IMR-90 (cell line): ENCODE measurements around the gene PEX5L. TPM values are rescaled to one million over a fixed set of nuclear protein-coding genes. Genes with fewer than 3 reads are reported as not detected.

Experiments
- ATAC-seq: fragments of 200-7000 bp; cut with Tn5 transposase; 2 replicates; pipeline ENCODE4 v1.9.1; 2020; ENCODE audit warnings: low read depth, mild to moderate bottlenecking, moderate library complexity
- BruUV-seq: library from RNA; stranded (reverse); fragments of 400-500 nt; replicated peaks from 2 replicates; lab custom pipeline; 2021; lab: Mats Ljungman, UMichigan
- CTCF ChIA-PET: fragments of 300-600 bp; formaldehyde crosslinking; extraction: SDS; loops from one replicate; lab custom pipeline; 2021; ENCODE audit warnings: antibody characterized with exemption; lab: Yijun Ruan, JAX
- POLR2A ChIA-PET: fragments of 300-600 bp; sonication (Branson Sonifier 250); formaldehyde crosslinking; loops from one replicate; lab custom pipeline; 2022; ENCODE audit warnings: antibody characterized with exemption; ENCODE audit not compliant: unreplicated experiment; lab: Charles Lee
- DNase-seq: peaks from one replicate; pipeline ENCODE4 v3.0.0; 2013
- H2AFZ ChIP-seq: replicated peaks from 2 replicates; pipeline ENCODE3; 2013; ENCODE audit warnings: low read length, mild to moderate bottlenecking; ENCODE audit not compliant: poor library complexity
- H2AK5ac ChIP-seq: 2 replicates; pipeline ENCODE4 v1.6.1; 2013; ENCODE audit warnings: low read depth, low read length, inconsistent platforms
- H2AK9ac ChIP-seq: replicated peaks from 2 replicates; pipeline ENCODE3; 2013; ENCODE audit warnings: mild to moderate bottlenecking, low read depth, low read length, moderate library complexity; ENCODE audit not compliant: poor library complexity
- H2BK120ac ChIP-seq: 2 replicates; pipeline ENCODE4 v1.6.1; 2013; ENCODE audit warnings: low read depth, low read length, inconsistent platforms
- H2BK15ac ChIP-seq: 3 replicates; pipeline ENCODE4 v1.6.1; 2013; ENCODE audit warnings: low read depth, low read length, inconsistent platforms
- H2BK20ac ChIP-seq: 2 replicates; pipeline ENCODE4 v1.6.1; 2013; ENCODE audit warnings: low read depth, mild to moderate bottlenecking, inconsistent platforms, low read length, moderate library complexity
- H2BK5ac ChIP-seq: 2 replicates; pipeline ENCODE4 v1.6.1; 2013; ENCODE audit warnings: mild to moderate bottlenecking, low read depth, low read length, inconsistent platforms; ENCODE audit not compliant: poor library complexity, severe bottlenecking
- H3K14ac ChIP-seq: replicated peaks from 2 replicates; pipeline ENCODE4 v1.6.1; 2013; ENCODE audit warnings: low read depth, low read length, inconsistent platforms
- H3K18ac ChIP-seq: 2 replicates; pipeline ENCODE4 v1.6.1; 2013; ENCODE audit warnings: low read depth, low read length, control low read depth
- H3K23ac ChIP-seq: 2 replicates; pipeline ENCODE4 v1.6.1; 2013; ENCODE audit warnings: low read depth, low read length, inconsistent platforms
- H3K27ac ChIP-seq: 2 replicates; pipeline ENCODE4 v1.5.1; 2013; ENCODE audit warnings: mild to moderate bottlenecking, control low read depth, low read length; ENCODE audit not compliant: insufficient read depth
- H3K27me3 ChIP-seq: 2 replicates; pipeline ENCODE4 v1.6.1; 2013; ENCODE audit warnings: low read length; ENCODE audit not compliant: control insufficient read depth, insufficient read depth
- H3K36me3 ChIP-seq: 2 replicates; pipeline ENCODE4 v1.6.1; 2013; ENCODE audit warnings: low read length, mixed read lengths; ENCODE audit not compliant: control insufficient read depth, insufficient read depth
- H3K4ac ChIP-seq: 2 replicates; pipeline ENCODE4 v1.6.1; 2013; ENCODE audit warnings: low read depth, low read length, inconsistent platforms
- H3K4me1 ChIP-seq: 2 replicates; pipeline ENCODE4 v1.6.1; 2013; ENCODE audit warnings: low read length, mixed read lengths; ENCODE audit not compliant: control insufficient read depth, insufficient read depth
- H3K4me2 ChIP-seq: 2 replicates; pipeline ENCODE4 v1.6.1; 2013; ENCODE audit warnings: low read depth, mild to moderate bottlenecking, control low read depth, low read length, moderate library complexity
- H3K4me3 ChIP-seq: 2 replicates; pipeline ENCODE4 v1.5.1; 2013; ENCODE audit warnings: low read depth, mild to moderate bottlenecking, control low read depth, low read length, moderate library complexity; ENCODE audit not compliant: insufficient read depth
- H3K56ac ChIP-seq: 2 replicates; pipeline ENCODE4 v1.6.1; 2013; ENCODE audit warnings: low read length, inconsistent platforms; ENCODE audit not compliant: insufficient read depth; ENCODE audit errors: extremely low read depth
- H3K79me1 ChIP-seq, 2 experiments: 2 replicates each; pipeline ENCODE4 v1.6.1; 2013; ENCODE audit warnings: low read length in 2 of 2, inconsistent platforms in 1 of 2, low read depth in 1 of 2
- H3K9ac ChIP-seq: 2 replicates; pipeline ENCODE4 v1.6.1; 2013; ENCODE audit warnings: low read depth, low read length, control low read depth
- H3K9me1 ChIP-seq: 2 replicates; pipeline ENCODE4 v1.6.1; 2013; ENCODE audit warnings: low read length, inconsistent platforms; ENCODE audit not compliant: insufficient read depth
- H3K9me3 ChIP-seq: 2 replicates; pipeline ENCODE4 v1.6.1; 2013; ENCODE audit warnings: low read length; ENCODE audit not compliant: control insufficient read depth, insufficient read depth
- H4K20me1 ChIP-seq: 2 replicates; pipeline ENCODE4 v1.6.1; 2013; ENCODE audit warnings: low read length, inconsistent platforms; ENCODE audit not compliant: insufficient read depth
- H4K5ac ChIP-seq: 2 replicates; pipeline ENCODE4 v1.6.1; 2013; ENCODE audit warnings: mild to moderate bottlenecking, low read depth, low read length, control low read depth
- H4K8ac ChIP-seq, 2 experiments: 2 replicates each; pipeline ENCODE4 v1.6.1; 2013; ENCODE audit warnings: low read depth in 2 of 2, low read length in 2 of 2, control low read depth in 1 of 2, inconsistent platforms in 1 of 2
- H4K91ac ChIP-seq: 2 replicates; pipeline ENCODE4 v1.6.1; 2013; ENCODE audit warnings: low read depth, low read length, inconsistent platforms; ENCODE audit not compliant: insufficient read depth
- BHLHE40 ChIP-seq: fragments of 150-350 bp; IDR thresholded peaks from 2 replicates; pipeline ENCODE4 v1.6.1; 2016; ENCODE audit warnings: mild to moderate bottlenecking, low read depth, low read length
- CEBPB ChIP-seq: IDR thresholded peaks from 2 replicates; pipeline ENCODE4 v1.6.1; 2012; ENCODE audit warnings: low read depth, low read length, improper control_type of control experiment
- FOS ChIP-seq: fragments of 150-350 bp; IDR thresholded peaks from 2 replicates; pipeline ENCODE4 v1.6.1; 2016; ENCODE audit warnings: low read depth, low read length
- MAFK ChIP-seq: IDR thresholded peaks from 2 replicates; pipeline ENCODE4 v1.6.1; 2012; ENCODE audit warnings: low read depth, low read length, improper control_type of control experiment
- MXI1 ChIP-seq: IDR thresholded peaks from 2 replicates; pipeline ENCODE4 v1.6.1; 2012; ENCODE audit warnings: low read depth, mild to moderate bottlenecking, low read length, moderate library complexity, borderline replicate concordance
- RCOR1 ChIP-seq: IDR thresholded peaks from 2 replicates; pipeline ENCODE4 v1.6.1; 2012; ENCODE audit warnings: mild to moderate bottlenecking, low read length, improper control_type of control experiment; ENCODE audit not compliant: insufficient replicate concordance
- RFX5 ChIP-seq: IDR thresholded peaks from 2 replicates; pipeline ENCODE4 v1.8.0; 2012; ENCODE audit warnings: low read depth, mild to moderate bottlenecking, low read length, moderate library complexity
- SMC3 ChIP-seq: fragments of 150-350 bp; IDR thresholded peaks from 2 replicates; pipeline ENCODE4 v1.6.1; 2016; ENCODE audit warnings: low read depth, mild to moderate bottlenecking, antibody characterized with exemption, low read length, moderate library complexity
- USF2 ChIP-seq: fragments of 150-350 bp; IDR thresholded peaks from 2 replicates; pipeline ENCODE4 v1.6.1; 2017; ENCODE audit warnings: mild to moderate bottlenecking, antibody characterized with exemption, low read length, low read depth
- WGBS, 2 experiments: methylation state at CpG; one replicate each; pipeline versions ENCODE4 v1.1.5 to v1.1.7; 2013; ENCODE audit warnings: missing lambda C conversion rate in 2 of 2; ENCODE audit not compliant: insufficient read length in 1 of 2; ENCODE audit errors: extremely low coverage in 2 of 2; 5-methylcytosine and 5-hydroxymethylcytosine counted together
- dilution Hi-C: fragments of 300-500 bp; cut with HindIII; formaldehyde crosslinking; loops from one replicate; pipeline ENCODE4 v1.14.3; 2018; ENCODE audit warnings: low sequenced_read_pairs; ENCODE audit not compliant: unreplicated experiment
- in situ Hi-C: fragments of 300-500 bp; cut with MboI; formaldehyde crosslinking; loops from 3 replicates; pipeline ENCODE4 v1.14.3; 2019; ENCODE audit warnings: low sequenced_read_pairs, inconsistent platforms, mixed read lengths
- intact Hi-C: fragments of 100-400 bp; cut with micrococcal nuclease; formaldehyde crosslinking; loops from 2 replicates; pipeline ENCODE4 v1.10.0; 2022
- polyA plus RNA-seq, 3 experiments: library from polyadenylated mRNA; depleted of rRNA; stranded (reverse); fragments of >200 nt; gene quantifications; 2 replicates each; pipeline ENCODE4 v1.2.3, GENCODE V29; 2012; ENCODE audit warnings: low replicate concordance in 1 of 3
- total RNA-seq: library from RNA; depleted of rRNA; stranded (reverse); fragments of >200 nt; gene quantifications from 2 replicates; pipeline ENCODE4 v1.2.3, GENCODE V29; 2012
- TF ChIP-seq, protein P1 (sequence below): fragments of 150-350 bp; IDR thresholded peaks from 2 replicates; pipeline ENCODE4 v1.6.1; 2016; ENCODE audit warnings: low read depth, mild to moderate bottlenecking, low read length, moderate library complexity, borderline replicate concordance
- TF ChIP-seq, protein P2 (sequence below): conservative IDR thresholded peaks from 2 replicates; pipeline ENCODE4 v1.5.1; 2012; ENCODE audit warnings: mild to moderate bottlenecking, low read depth, low read length, improper control_type of control experiment

PEX5L gene
- total and polyA plus RNA-seq, 2 of the 4 experiments (the other 2 are of a cell fraction) = not detected

DNA sequence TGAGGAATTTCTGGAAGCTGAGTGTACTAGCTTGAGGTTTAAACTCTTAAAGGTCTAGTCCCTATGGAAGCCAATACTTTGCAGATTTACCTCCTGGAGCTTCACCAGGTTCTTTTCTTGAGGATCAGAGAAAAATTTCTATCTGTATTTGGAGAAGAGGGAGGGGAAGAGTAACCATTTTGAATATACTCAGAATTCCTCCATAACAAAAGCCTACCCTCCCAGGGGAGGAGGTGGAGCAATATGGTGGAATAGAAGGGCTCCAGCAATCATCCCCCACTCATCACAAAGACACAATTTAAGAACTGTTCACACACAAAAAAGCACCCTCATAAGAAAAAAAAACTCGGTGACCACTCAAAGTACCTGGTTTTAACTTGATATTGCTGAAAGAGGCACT lies 36.0 kb upstream of the PEX5L start:
- in situ Hi-C loops (no loop called here), intact Hi-C loops (no loop called here), dilution Hi-C loops (no loop called here)
- BruUV-seq = no TSS peak
- Histone ChIP-seq H3K9me1 (no peaks in the 10 kb centered on the region), H3K56ac (no peak overlapping the region), H3K27ac (no peak overlapping the region), H2AK5ac (no peak overlapping the region), H4K91ac (no peak overlapping the region), H2AFZ (no peak overlapping the region), H4K20me1 (no peaks in the 10 kb centered on the region), H3K4me3 (no peak overlapping the region), H3K4me1 (no peaks in the 10 kb centered on the region), H3K36me3 (no peaks in the 10 kb centered on the region), H2AK9ac (no peak overlapping the region), H2BK120ac (no peak overlapping the region), H3K4me2 (no peak overlapping the region), H3K23ac (no peak overlapping the region), H3K27me3 (no peaks in the 10 kb centered on the region), H3K14ac (no peak overlapping the region), H3K9me3 (peaks cover 5% of the 10 kb centered on the region), H4K5ac (no peak overlapping the region), H2BK15ac (no peak overlapping the region), H3K9ac (no peak overlapping the region), H3K79me1 (no peaks in the 10 kb centered on the region), H2BK20ac (no peak overlapping the region), H2BK5ac (no peak overlapping the region), H3K18ac (no peak overlapping the region), H4K8ac (no peak overlapping the region), H3K4ac (no peak overlapping the region)
- POLR2A ChIA-PET = no interaction called here
- no CpG with 5 or more reads among the region's 1 CpG for WGBS, 2 experiments
- DNase-seq (no peak), ATAC-seq (no peak)
- no peak for TF ChIP-seq RCOR1
- TF ChIP-seq USF2 = no peak
- TF ChIP-seq RFX5 = no peak
- no peak for TF ChIP-seq CEBPB
- no peak for TF ChIP-seq MAFK
- TF ChIP-seq MXI1 = no peak
- TF ChIP-seq, protein P1, sequence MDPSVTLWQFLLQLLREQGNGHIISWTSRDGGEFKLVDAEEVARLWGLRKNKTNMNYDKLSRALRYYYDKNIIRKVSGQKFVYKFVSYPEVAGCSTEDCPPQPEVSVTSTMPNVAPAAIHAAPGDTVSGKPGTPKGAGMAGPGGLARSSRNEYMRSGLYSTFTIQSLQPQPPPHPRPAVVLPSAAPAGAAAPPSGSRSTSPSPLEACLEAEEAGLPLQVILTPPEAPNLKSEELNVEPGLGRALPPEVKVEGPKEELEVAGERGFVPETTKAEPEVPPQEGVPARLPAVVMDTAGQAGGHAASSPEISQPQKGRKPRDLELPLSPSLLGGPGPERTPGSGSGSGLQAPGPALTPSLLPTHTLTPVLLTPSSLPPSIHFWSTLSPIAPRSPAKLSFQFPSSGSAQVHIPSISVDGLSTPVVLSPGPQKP = no peak
- no peak for TF ChIP-seq SMC3
- no peak for TF ChIP-seq FOS
- TF ChIP-seq BHLHE40 = no peak
- TF ChIP-seq, protein P2, sequence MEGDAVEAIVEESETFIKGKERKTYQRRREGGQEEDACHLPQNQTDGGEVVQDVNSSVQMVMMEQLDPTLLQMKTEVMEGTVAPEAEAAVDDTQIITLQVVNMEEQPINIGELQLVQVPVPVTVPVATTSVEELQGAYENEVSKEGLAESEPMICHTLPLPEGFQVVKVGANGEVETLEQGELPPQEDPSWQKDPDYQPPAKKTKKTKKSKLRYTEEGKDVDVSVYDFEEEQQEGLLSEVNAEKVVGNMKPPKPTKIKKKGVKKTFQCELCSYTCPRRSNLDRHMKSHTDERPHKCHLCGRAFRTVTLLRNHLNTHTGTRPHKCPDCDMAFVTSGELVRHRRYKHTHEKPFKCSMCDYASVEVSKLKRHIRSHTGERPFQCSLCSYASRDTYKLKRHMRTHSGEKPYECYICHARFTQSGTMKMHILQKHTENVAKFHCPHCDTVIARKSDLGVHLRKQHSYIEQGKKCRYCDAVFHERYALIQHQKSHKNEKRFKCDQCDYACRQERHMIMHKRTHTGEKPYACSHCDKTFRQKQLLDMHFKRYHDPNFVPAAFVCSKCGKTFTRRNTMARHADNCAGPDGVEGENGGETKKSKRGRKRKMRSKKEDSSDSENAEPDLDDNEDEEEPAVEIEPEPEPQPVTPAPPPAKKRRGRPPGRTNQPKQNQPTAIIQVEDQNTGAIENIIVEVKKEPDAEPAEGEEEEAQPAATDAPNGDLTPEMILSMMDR = no peak
- CTCF ChIA-PET = no interaction called here
